RWPE2 (cell line): ENCODE results near the gene CFAP90.

ENCODE experiments used
- ATAC-seq: fragments of 200-7000 bp; cut with Tn5 transposase; 3 replicates; pipeline ENCODE4 v1.9.1; 2021; ENCODE audit warnings: low read depth
- DNase-seq: peaks from one replicate; pipeline ENCODE4 v3.0.0-alpha.2; 2020; ENCODE audit warnings: low spot score
- H3K27ac ChIP-seq: fragments of 450-650 bp; 2 replicates; pipeline ENCODE4 v1.5.1; 2017; ENCODE audit warnings: mild to moderate bottlenecking; ENCODE audit not compliant: poor library complexity, severe bottlenecking
- H3K27me3 ChIP-seq: fragments of 250-450 bp; sonication (Bioruptor Pico); 2 replicates; pipeline ENCODE4 v1.5.1; 2021; ENCODE audit warnings: mild to moderate bottlenecking, moderate library complexity; ENCODE audit not compliant: insufficient read depth, poor library complexity, severe bottlenecking
- H3K36me3 ChIP-seq: fragments of 250-450 bp; sonication (Bioruptor Pico); 2 replicates; pipeline ENCODE4 v1.5.1; 2020; ENCODE audit warnings: low read depth, mild to moderate bottlenecking, moderate library complexity
- H3K4me1 ChIP-seq: fragments of 250-450 bp; sonication (Bioruptor Pico); 2 replicates; pipeline ENCODE4 v1.5.1; 2021; ENCODE audit warnings: mild to moderate bottlenecking, moderate library complexity; ENCODE audit not compliant: insufficient read depth, poor library complexity, severe bottlenecking
- H3K4me3 ChIP-seq: fragments of 250-450 bp; sonication (Bioruptor Pico); 2 replicates; pipeline ENCODE4 v1.5.1; 2021; ENCODE audit warnings: mild to moderate bottlenecking, moderate library complexity; ENCODE audit not compliant: severe bottlenecking
- H3K9me3 ChIP-seq: fragments of 250-450 bp; sonication (Bioruptor Pico); 2 replicates; pipeline ENCODE4 v1.5.1; 2021; ENCODE audit warnings: mild to moderate bottlenecking, moderate library complexity; ENCODE audit not compliant: severe bottlenecking
- TF ChIP-seq, protein P1 (sequence below): fragments of 450-650 bp; IDR thresholded peaks from one replicate; pipeline ENCODE4 v1.5.1; 2017; ENCODE audit warnings: mild to moderate bottlenecking, moderate library complexity; ENCODE audit not compliant: poor library complexity, severe bottlenecking

Gene CFAP90

DNA sequence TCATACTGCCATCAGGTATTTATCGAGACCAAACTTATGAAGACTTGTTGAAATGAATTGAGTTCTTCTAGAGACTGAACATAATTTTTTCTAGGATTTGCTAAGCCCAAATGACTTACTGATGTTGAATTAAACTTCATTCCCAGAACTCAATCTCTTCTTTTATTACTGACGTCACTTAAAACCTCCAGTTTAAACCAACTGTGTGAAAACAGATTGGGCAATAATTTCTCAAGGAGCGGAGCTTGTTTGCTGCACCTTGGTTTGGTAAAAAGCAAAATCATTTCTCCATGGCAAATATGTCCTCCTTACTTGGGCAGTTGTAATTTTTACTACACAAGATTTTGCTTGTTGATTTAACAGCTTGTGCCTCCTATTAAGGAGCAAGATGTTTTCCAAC, 37.4 kb downstream of the CFAP90 start:
- DNase-seq (no peak), ATAC-seq (no peak)
- TF ChIP-seq, protein P1, sequence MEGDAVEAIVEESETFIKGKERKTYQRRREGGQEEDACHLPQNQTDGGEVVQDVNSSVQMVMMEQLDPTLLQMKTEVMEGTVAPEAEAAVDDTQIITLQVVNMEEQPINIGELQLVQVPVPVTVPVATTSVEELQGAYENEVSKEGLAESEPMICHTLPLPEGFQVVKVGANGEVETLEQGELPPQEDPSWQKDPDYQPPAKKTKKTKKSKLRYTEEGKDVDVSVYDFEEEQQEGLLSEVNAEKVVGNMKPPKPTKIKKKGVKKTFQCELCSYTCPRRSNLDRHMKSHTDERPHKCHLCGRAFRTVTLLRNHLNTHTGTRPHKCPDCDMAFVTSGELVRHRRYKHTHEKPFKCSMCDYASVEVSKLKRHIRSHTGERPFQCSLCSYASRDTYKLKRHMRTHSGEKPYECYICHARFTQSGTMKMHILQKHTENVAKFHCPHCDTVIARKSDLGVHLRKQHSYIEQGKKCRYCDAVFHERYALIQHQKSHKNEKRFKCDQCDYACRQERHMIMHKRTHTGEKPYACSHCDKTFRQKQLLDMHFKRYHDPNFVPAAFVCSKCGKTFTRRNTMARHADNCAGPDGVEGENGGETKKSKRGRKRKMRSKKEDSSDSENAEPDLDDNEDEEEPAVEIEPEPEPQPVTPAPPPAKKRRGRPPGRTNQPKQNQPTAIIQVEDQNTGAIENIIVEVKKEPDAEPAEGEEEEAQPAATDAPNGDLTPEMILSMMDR: no peak
- H3K27ac ChIP-seq: no peak overlapping the region
- no peaks in the 10 kb centered on the region for H3K9me3 ChIP-seq
- H3K4me1 ChIP-seq: no peaks in the 10 kb centered on the region
- H3K27me3 ChIP-seq: peaks cover 10% of the 10 kb centered on the region
- H3K36me3 ChIP-seq: no peaks in the 10 kb centered on the region
- H3K4me3 ChIP-seq: no peak overlapping the region

DNA sequence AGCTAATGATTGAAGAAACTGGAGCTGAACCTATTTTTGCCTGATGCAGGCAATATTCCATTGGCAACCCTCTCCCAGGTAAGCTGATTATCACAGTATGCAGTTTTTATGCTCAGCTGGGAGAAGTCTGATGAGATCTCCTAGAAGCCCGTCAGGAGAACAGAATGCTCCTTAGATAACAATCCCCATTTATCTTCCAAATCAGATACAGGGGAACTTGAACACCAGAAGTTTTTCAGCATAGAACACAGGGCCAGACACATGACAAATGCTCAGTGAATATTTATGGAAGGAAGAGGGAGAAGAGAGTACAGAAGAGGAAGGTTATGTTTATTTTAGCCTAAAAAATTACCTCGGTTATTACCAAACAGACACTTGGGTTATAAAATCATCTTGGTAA, 37.9 kb downstream of the CFAP90 start:
- no peak for ATAC-seq
- DNase-seq: no peak
- peaks cover 10% of the 10 kb centered on the region for H3K27me3 ChIP-seq
- no peak overlapping the region for H3K4me3 ChIP-seq
- H3K36me3 ChIP-seq: no peaks in the 10 kb centered on the region
- no peak overlapping the region for H3K27ac ChIP-seq
- H3K9me3 ChIP-seq: no peaks in the 10 kb centered on the region
- no peaks in the 10 kb centered on the region for H3K4me1 ChIP-seq
- TF ChIP-seq, protein P1: no peak

DNA sequence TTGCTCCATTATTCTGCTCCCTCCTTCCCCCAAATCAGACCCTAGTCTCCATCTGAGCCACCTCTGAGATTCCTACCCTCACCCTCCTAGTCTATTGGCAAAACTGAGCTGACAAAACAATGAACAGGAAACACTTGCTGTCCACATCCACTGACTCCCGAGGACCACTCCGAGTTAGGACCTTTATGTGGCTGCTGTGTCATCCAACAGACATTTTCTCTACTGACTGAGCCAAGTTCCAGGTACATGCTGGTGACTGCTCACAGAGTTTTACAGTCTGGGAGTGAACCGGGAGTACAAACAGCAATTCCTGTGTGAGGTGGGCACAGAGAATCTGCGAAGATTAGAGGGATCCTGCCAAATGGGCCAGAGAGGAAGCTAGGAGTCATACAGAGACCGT, 39.2 kb downstream of the CFAP90 start:
- Histone ChIP-seq H3K27ac (no peak overlapping the region), H3K36me3 (no peaks in the 10 kb centered on the region), H3K27me3 (peaks cover 7% of the 10 kb centered on the region), H3K9me3 (no peaks in the 10 kb centered on the region), H3K4me3 (no peak overlapping the region), H3K4me1 (no peaks in the 10 kb centered on the region)
- TF ChIP-seq, protein P1: no peak
- no peak for ATAC-seq
- no peak for DNase-seq

DNA sequence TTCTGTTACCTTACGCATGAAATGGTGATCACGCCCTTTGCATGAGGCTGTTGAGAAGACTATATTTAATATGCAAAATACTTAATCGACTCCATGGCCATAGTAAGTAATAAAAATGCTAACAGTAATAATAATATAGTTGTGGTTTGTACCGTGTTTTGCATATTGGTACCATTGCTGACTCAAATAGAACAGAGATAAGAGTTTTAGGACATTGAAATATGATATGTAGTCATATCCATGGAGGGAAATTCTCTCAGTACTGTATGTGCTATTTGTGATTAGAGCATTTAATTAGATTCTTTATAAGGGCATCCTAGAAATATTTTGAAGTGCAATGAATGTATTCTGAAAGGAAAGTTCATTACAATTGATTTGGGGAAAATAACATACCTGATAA, 41.9 kb downstream of the CFAP90 start:
- H3K27ac ChIP-seq: no peak overlapping the region
- no peaks in the 10 kb centered on the region for H3K36me3 ChIP-seq
- H3K4me3 ChIP-seq: no peak overlapping the region
- H3K27me3 ChIP-seq: no peaks in the 10 kb centered on the region
- H3K4me1 ChIP-seq: no peaks in the 10 kb centered on the region
- ATAC-seq: no peak
- no peaks in the 10 kb centered on the region for H3K9me3 ChIP-seq
- TF ChIP-seq, protein P1: no peak
- DNase-seq: no peak

DNA sequence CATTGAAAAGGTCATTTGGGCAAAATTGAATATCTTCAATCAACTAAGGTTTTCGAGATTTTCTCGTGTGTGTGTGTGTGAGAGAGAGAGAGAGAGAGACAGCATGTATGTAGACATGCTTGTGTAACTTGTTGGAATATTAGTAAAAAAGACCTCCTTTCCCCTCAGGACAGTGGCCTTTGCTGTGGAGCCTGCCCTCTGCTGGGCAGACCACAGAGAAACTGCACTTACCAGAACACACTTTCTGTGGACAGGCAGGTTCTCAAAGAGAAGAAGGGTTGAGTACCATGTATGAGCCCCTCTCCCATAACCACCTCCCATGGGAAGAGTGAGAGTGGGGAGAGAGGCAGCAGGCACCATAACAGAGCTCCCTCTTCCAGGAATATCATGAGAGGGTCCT, 45.6 kb downstream of the CFAP90 start:
- H3K36me3 ChIP-seq: no peaks in the 10 kb centered on the region
- no peak overlapping the region for H3K4me3 ChIP-seq
- TF ChIP-seq, protein P1: peak; percentile 14
- no peaks in the 10 kb centered on the region for H3K9me3 ChIP-seq
- H3K27me3 ChIP-seq: no peaks in the 10 kb centered on the region
- ATAC-seq (no peak), DNase-seq (no peak)
- no peaks in the 10 kb centered on the region for H3K4me1 ChIP-seq
- H3K27ac ChIP-seq: no peak overlapping the region
